ENCODE data around the gene ZBTB4.
A peak's percentile ranks its signal among the peaks of the same experiment; 100 is the strongest.
"Not testable (repeated sequence)": the region's sequence is repeated elsewhere in the genome, so short reads cannot be mapped to it uniquely, and the experiment has no call there.

ZBTB4 gene

GRCh38 chr17:7477392-7478275 is 1.8 kb downstream of the ZBTB4 start:
- Histone ChIP-seq H3K4me1 (ENCODE audit: control insufficient read depth, low read depth, low read length) (peaks cover 8% of the 10 kb centered on the region), H3K27me3 (ENCODE audit: control insufficient read depth, insufficient read depth, low read length) (no peaks in the 10 kb centered on the region), H3K9me3 (ENCODE audit: control insufficient read depth, low read depth, low read length) (no peaks in the 10 kb centered on the region), H3K36me3 (ENCODE audit: control insufficient read depth, low read depth, low read length) (no peaks in the 10 kb centered on the region), H3K4me3 (ENCODE audit: low read length) (peak overlapping the region; percentile 38), H3K27ac (ENCODE audit: low read length) (no peak overlapping the region), H3K9ac (ENCODE audit: low read length) (no peak overlapping the region)

DNA sequence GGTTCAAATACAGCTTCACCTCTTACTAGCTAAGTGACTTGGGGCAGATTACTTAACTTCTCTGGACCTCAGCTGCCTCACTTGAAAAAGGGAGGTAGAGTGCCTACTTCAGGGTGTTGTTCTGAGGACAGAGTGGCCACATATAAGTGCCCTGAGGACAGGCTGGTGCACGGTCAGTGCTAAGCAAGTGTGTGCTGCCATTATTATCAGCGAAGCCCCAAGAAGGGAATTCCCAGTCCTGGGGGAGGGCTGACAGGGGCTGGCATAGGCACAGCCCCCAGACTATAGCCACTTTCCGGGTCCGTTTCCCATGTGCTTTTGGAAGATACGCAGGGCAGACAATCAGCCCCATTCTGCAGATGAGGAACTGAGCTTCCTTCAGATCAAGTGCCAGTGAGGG is 2.5 kb downstream of the ZBTB4 start:
- Histone ChIP-seq H3K4me3 (ENCODE audit: low read length) (no peak overlapping the region), H3K36me3 (ENCODE audit: control insufficient read depth, low read depth, low read length) (no peaks in the 10 kb centered on the region), H3K4me1 (ENCODE audit: control insufficient read depth, low read depth, low read length) (peaks cover 8% of the 10 kb centered on the region), H3K9ac (ENCODE audit: low read length) (no peak overlapping the region), H3K9me3 (ENCODE audit: control insufficient read depth, low read depth, low read length) (no peaks in the 10 kb centered on the region), H3K27me3 (ENCODE audit: control insufficient read depth, insufficient read depth, low read length) (no peaks in the 10 kb centered on the region), H3K27ac (ENCODE audit: low read length) (no peak overlapping the region)

GRCh38 chr17:7476494-7476893 is 2.9 kb downstream of the ZBTB4 start:
- Histone ChIP-seq H3K9ac (ENCODE audit: low read length) (no peak overlapping the region), H3K27me3 (ENCODE audit: control insufficient read depth, insufficient read depth, low read length) (no peaks in the 10 kb centered on the region), H3K4me1 (ENCODE audit: control insufficient read depth, low read depth, low read length) (peaks cover 7% of the 10 kb centered on the region), H3K4me3 (ENCODE audit: low read length) (no peak overlapping the region), H3K27ac (ENCODE audit: low read length) (no peak overlapping the region), H3K36me3 (ENCODE audit: control insufficient read depth, low read depth, low read length) (no peaks in the 10 kb centered on the region), H3K9me3 (ENCODE audit: control insufficient read depth, low read depth, low read length) (no peaks in the 10 kb centered on the region)

- no peaks in the 10 kb centered on the region for H3K27me3 ChIP-seq (ENCODE audit: control insufficient read depth, insufficient read depth, low read length)
- no peaks in the 10 kb centered on the region for H3K36me3 ChIP-seq (ENCODE audit: control insufficient read depth, low read depth, low read length)
- peaks cover 5% of the 10 kb centered on the region for H3K4me1 ChIP-seq (ENCODE audit: control insufficient read depth, low read depth, low read length)
- H3K9me3 ChIP-seq (ENCODE audit: control insufficient read depth, low read depth, low read length) = no peaks in the 10 kb centered on the region
- no peak overlapping the region for H3K4me3 ChIP-seq (ENCODE audit: low read length)
- no peak overlapping the region for H3K27ac ChIP-seq (ENCODE audit: low read length)
- H3K9ac ChIP-seq (ENCODE audit: low read length) = no peak overlapping the region
These were observed 3.5 kb downstream of the ZBTB4 start for GRCh38 chr17:7475764-7476422.

- H3K36me3 ChIP-seq (ENCODE audit: control insufficient read depth, low read depth, low read length); H3K27me3 ChIP-seq (ENCODE audit: control insufficient read depth, insufficient read depth, low read length); H3K27ac ChIP-seq (ENCODE audit: low read length); H3K9me3 ChIP-seq (ENCODE audit: control insufficient read depth, low read depth, low read length); H3K9ac ChIP-seq (ENCODE audit: low read length); H3K4me1 ChIP-seq (ENCODE audit: control insufficient read depth, low read depth, low read length); H3K4me3 ChIP-seq (ENCODE audit: low read length): not testable (repeated sequence)
These were observed 4.7 kb downstream of the ZBTB4 start for GRCh38 chr17:7474767-7475166.

- no peak overlapping the region for H3K9ac ChIP-seq (ENCODE audit: low read length)
- H3K27me3 ChIP-seq (ENCODE audit: control insufficient read depth, insufficient read depth, low read length) = no peaks in the 10 kb centered on the region
- H3K27ac ChIP-seq (ENCODE audit: low read length) = no peak overlapping the region
- no peak overlapping the region for H3K4me3 ChIP-seq (ENCODE audit: low read length)
- H3K9me3 ChIP-seq (ENCODE audit: control insufficient read depth, low read depth, low read length) = no peaks in the 10 kb centered on the region
- H3K4me1 ChIP-seq (ENCODE audit: control insufficient read depth, low read depth, low read length) = no peaks in the 10 kb centered on the region
- H3K36me3 ChIP-seq (ENCODE audit: control insufficient read depth, low read depth, low read length) = no peaks in the 10 kb centered on the region
These were observed 7.7 kb downstream of the ZBTB4 start for GRCh38 chr17:7471729-7472128.

DNA sequence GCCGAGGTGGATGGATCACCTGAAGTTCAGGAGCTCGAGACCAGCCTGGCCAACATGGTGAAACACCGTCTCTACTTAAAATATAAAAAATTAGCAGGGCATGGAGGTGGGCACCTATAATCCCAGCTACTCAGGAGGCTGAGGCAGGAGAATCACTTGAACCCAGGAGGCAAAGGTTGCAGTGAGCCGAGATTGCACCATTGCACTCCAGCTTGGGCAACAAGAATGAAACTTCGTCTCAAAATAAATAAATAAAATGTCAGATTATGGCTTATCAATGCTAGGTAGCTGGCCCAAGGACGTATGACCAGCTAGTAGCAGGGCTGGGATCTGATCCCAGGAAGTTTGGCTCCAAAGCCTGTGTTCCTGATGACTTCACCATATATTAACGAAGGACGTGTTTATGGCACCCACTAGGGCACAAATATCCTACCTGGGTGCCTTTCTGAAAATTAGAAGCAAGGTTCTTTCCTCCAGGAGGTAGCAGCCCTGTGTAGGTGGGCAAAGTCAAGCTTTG is 8.9 kb downstream of the ZBTB4 start:
- H3K36me3 ChIP-seq (ENCODE audit: control insufficient read depth, low read depth, low read length); H3K27ac ChIP-seq (ENCODE audit: low read length); H3K9me3 ChIP-seq (ENCODE audit: control insufficient read depth, low read depth, low read length); H3K27me3 ChIP-seq (ENCODE audit: control insufficient read depth, insufficient read depth, low read length); H3K9ac ChIP-seq (ENCODE audit: low read length); H3K4me1 ChIP-seq (ENCODE audit: control insufficient read depth, low read depth, low read length); H3K4me3 ChIP-seq (ENCODE audit: low read length): not testable (repeated sequence)

DNA sequence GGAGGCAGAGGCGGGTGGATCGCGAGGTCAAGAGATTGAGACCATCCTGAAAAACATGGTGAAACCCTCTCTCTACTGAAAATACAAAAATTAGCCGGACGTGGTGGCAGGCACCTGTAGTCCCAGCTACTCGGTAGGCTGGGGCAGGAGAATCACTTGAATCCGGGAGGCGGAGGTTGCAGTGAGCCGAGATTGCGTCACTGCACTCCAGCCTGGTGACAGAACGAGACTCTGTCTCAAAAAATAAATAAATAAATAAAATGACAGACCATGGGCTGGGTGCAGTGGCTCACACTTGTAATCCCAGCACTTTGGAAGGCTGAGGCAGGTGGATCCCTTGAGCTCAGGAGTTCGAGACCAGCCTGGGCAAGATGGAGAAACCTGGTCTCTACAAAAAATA is 9.6 kb downstream of the ZBTB4 start:
- not testable (repeated sequence) for H3K36me3 ChIP-seq (ENCODE audit: control insufficient read depth, low read depth, low read length); H3K9ac ChIP-seq (ENCODE audit: low read length)

DNA sequence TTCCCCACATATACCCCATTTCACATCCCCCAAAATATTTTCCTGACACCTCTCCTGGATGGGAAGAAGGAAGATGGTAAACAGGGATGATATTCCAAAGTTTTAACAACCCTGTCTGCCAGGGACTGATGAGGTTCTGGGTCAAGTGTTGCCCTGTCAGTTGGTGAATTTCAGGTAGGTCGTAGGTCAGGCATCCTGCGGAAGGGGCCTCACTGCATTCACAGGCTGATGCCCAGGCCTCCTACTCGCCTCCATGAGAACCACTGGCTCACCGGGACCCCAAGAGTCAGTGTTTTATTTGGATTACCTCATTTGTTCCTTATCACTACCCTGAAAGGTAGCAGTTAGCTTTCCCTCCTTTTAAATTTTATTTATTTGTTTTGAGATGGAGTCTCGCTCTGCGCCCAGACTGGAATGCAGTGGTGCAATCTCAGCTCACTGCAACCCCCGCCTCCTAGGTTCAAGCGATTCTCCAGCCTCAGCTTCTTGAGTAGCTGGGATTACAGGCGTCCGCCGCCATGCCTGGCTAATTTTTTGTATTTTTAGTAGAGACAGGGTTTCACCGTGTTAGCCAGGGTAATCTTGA is 10.5 kb downstream of the ZBTB4 start:
- Histone ChIP-seq H3K27ac (ENCODE audit: low read length) (no peak overlapping the region), H3K4me3 (ENCODE audit: low read length) (no peak overlapping the region), H3K36me3 (ENCODE audit: control insufficient read depth, low read depth, low read length) (no peaks in the 10 kb centered on the region), H3K9ac (ENCODE audit: low read length) (no peak overlapping the region), H3K9me3 (ENCODE audit: control insufficient read depth, low read depth, low read length) (no peaks in the 10 kb centered on the region), H3K4me1 (ENCODE audit: control insufficient read depth, low read depth, low read length) (no peaks in the 10 kb centered on the region), H3K27me3 (ENCODE audit: control insufficient read depth, insufficient read depth, low read length) (no peaks in the 10 kb centered on the region)

More for the DNA sequence above, 9.6 kb downstream of the ZBTB4 start:
- not testable (repeated sequence) for H3K9me3 ChIP-seq (ENCODE audit: control insufficient read depth, low read depth, low read length); H3K4me1 ChIP-seq (ENCODE audit: control insufficient read depth, low read depth, low read length); H3K27me3 ChIP-seq (ENCODE audit: control insufficient read depth, insufficient read depth, low read length); H3K27ac ChIP-seq (ENCODE audit: low read length); H3K4me3 ChIP-seq (ENCODE audit: low read length)

GRCh38 chr17:7468290-7468689 is 11.1 kb downstream of the ZBTB4 start:
- no peaks in the 10 kb centered on the region for H3K4me1 ChIP-seq (ENCODE audit: control insufficient read depth, low read depth, low read length)
- no peaks in the 10 kb centered on the region for H3K36me3 ChIP-seq (ENCODE audit: control insufficient read depth, low read depth, low read length)

GRCh38 chr17:7467498-7467897 is 11.9 kb downstream of the ZBTB4 start:
- H3K27me3 ChIP-seq (ENCODE audit: control insufficient read depth, insufficient read depth, low read length) = no peaks in the 10 kb centered on the region
- H3K27ac ChIP-seq (ENCODE audit: low read length) = no peak overlapping the region
- no peak overlapping the region for H3K4me3 ChIP-seq (ENCODE audit: low read length)
- H3K9me3 ChIP-seq (ENCODE audit: control insufficient read depth, low read depth, low read length) = no peaks in the 10 kb centered on the region
- no peak overlapping the region for H3K9ac ChIP-seq (ENCODE audit: low read length)
- no peaks in the 10 kb centered on the region for H3K36me3 ChIP-seq (ENCODE audit: control insufficient read depth, low read depth, low read length)
- H3K4me1 ChIP-seq (ENCODE audit: control insufficient read depth, low read depth, low read length) = no peaks in the 10 kb centered on the region

More at GRCh38 chr17:7468290-7468689, 11.1 kb downstream of the ZBTB4 start:
- H3K4me3 ChIP-seq (ENCODE audit: low read length) = no peak overlapping the region
- H3K27ac ChIP-seq (ENCODE audit: low read length) = no peak overlapping the region
- no peak overlapping the region for H3K9ac ChIP-seq (ENCODE audit: low read length)
- no peaks in the 10 kb centered on the region for H3K27me3 ChIP-seq (ENCODE audit: control insufficient read depth, insufficient read depth, low read length)
- H3K9me3 ChIP-seq (ENCODE audit: control insufficient read depth, low read depth, low read length) = no peaks in the 10 kb centered on the region
